ENCODE measurements around the gene RAB11FIP3. TPM values are rescaled to one million over a fixed set of nuclear protein-coding genes. Genes with fewer than 3 reads are reported as not detected.

The RAB11FIP3 gene
- total and polyA plus RNA-seq, 9 of the 15 experiments (the other 6 are each of a cell fraction or from before 2014, with no cell fraction given): 0.46 to 13.1 (median 4.3) TPM

DNA sequence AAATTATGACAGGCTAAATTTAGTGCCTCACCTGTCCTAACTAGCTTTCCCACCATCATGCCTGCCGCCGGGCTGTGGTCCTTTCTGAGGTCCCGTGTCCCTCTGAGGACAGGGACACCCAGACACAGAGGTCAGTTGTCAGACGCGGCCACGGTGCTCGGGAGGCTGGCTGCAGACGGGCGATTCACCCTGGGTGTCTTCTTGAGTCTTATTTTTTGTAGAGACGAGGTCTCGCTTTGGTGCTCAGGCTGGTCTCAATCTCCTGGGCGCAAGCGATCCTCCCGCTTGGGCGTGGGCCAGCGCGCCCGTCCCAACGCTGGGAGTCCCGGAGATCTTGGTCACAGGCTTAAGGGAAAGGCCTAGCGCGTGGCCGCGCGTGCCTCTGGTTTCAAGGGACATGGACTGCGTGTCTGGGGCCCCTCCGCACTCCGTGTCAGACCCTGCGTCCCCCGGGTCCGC lies 797 bp upstream of the RAB11FIP3 start (continued):
- TF ChIP-seq, protein P1, sequence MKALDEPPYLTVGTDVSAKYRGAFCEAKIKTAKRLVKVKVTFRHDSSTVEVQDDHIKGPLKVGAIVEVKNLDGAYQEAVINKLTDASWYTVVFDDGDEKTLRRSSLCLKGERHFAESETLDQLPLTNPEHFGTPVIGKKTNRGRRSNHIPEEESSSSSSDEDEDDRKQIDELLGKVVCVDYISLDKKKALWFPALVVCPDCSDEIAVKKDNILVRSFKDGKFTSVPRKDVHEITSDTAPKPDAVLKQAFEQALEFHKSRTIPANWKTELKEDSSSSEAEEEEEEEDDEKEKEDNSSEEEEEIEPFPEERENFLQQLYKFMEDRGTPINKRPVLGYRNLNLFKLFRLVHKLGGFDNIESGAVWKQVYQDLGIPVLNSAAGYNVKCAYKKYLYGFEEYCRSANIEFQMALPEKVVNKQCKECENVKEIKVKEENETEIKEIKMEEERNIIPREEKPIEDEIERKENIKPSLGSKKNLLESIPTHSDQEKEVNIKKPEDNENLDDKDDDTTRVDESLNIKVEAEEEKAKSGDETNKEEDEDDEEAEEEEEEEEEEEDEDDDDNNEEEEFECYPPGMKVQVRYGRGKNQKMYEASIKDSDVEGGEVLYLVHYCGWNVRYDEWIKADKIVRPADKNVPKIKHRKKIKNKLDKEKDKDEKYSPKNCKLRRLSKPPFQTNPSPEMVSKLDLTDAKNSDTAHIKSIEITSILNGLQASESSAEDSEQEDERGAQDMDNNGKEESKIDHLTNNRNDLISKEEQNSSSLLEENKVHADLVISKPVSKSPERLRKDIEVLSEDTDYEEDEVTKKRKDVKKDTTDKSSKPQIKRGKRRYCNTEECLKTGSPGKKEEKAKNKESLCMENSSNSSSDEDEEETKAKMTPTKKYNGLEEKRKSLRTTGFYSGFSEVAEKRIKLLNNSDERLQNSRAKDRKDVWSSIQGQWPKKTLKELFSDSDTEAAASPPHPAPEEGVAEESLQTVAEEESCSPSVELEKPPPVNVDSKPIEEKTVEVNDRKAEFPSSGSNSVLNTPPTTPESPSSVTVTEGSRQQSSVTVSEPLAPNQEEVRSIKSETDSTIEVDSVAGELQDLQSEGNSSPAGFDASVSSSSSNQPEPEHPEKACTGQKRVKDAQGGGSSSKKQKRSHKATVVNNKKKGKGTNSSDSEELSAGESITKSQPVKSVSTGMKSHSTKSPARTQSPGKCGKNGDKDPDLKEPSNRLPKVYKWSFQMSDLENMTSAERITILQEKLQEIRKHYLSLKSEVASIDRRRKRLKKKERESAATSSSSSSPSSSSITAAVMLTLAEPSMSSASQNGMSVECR (CRISPR knock-in tag; IDR thresholded peaks at IDR 0.05): no peak
- no peak for TF ChIP-seq ARHGAP35 (IDR thresholded peaks at IDR 0.05; ENCODE audit: partially characterized antibody)
- TF ChIP-seq RBM15 (IDR thresholded peaks at IDR 0.05; ENCODE audit: insufficient read depth, low read length): no peak
- no peak for TF ChIP-seq MCM7 (IDR thresholded peaks at IDR 0.05)
- TF ChIP-seq, protein P2, sequence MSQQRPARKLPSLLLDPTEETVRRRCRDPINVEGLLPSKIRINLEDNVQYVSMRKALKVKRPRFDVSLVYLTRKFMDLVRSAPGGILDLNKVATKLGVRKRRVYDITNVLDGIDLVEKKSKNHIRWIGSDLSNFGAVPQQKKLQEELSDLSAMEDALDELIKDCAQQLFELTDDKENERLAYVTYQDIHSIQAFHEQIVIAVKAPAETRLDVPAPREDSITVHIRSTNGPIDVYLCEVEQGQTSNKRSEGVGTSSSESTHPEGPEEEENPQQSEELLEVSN (IDR thresholded peaks at IDR 0.05; ENCODE audit: borderline replicate concordance in 1 of 2, extremely low read depth in 1 of 2, insufficient read depth in 1 of 2, insufficient read length in 1 of 2, low read depth in 1 of 2, low read length in 1 of 2, poor library complexity in 1 of 2, severe bottlenecking in 1 of 2): no peak
- TF ChIP-seq EWSR1 (IDR thresholded peaks at IDR 0.05; ENCODE audit: borderline replicate concordance, low read depth, partially characterized antibody): no peak
- TF ChIP-seq, protein P3, sequence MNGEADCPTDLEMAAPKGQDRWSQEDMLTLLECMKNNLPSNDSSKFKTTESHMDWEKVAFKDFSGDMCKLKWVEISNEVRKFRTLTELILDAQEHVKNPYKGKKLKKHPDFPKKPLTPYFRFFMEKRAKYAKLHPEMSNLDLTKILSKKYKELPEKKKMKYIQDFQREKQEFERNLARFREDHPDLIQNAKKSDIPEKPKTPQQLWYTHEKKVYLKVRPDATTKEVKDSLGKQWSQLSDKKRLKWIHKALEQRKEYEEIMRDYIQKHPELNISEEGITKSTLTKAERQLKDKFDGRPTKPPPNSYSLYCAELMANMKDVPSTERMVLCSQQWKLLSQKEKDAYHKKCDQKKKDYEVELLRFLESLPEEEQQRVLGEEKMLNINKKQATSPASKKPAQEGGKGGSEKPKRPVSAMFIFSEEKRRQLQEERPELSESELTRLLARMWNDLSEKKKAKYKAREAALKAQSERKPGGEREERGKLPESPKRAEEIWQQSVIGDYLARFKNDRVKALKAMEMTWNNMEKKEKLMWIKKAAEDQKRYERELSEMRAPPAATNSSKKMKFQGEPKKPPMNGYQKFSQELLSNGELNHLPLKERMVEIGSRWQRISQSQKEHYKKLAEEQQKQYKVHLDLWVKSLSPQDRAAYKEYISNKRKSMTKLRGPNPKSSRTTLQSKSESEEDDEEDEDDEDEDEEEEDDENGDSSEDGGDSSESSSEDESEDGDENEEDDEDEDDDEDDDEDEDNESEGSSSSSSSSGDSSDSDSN (IDR thresholded peaks at IDR 0.05; ENCODE audit: borderline replicate concordance in 1 of 2, low read depth in 2 of 2, low read length in 2 of 2): 0 out of 4 replicates have a peak, but pooled peaks of 1 of the 2 experiments have one; percentile 52
- no peak for TF ChIP-seq EP300 (IDR thresholded peaks at IDR 0.05; ENCODE audit: low read length)
- TF ChIP-seq, protein P4, sequence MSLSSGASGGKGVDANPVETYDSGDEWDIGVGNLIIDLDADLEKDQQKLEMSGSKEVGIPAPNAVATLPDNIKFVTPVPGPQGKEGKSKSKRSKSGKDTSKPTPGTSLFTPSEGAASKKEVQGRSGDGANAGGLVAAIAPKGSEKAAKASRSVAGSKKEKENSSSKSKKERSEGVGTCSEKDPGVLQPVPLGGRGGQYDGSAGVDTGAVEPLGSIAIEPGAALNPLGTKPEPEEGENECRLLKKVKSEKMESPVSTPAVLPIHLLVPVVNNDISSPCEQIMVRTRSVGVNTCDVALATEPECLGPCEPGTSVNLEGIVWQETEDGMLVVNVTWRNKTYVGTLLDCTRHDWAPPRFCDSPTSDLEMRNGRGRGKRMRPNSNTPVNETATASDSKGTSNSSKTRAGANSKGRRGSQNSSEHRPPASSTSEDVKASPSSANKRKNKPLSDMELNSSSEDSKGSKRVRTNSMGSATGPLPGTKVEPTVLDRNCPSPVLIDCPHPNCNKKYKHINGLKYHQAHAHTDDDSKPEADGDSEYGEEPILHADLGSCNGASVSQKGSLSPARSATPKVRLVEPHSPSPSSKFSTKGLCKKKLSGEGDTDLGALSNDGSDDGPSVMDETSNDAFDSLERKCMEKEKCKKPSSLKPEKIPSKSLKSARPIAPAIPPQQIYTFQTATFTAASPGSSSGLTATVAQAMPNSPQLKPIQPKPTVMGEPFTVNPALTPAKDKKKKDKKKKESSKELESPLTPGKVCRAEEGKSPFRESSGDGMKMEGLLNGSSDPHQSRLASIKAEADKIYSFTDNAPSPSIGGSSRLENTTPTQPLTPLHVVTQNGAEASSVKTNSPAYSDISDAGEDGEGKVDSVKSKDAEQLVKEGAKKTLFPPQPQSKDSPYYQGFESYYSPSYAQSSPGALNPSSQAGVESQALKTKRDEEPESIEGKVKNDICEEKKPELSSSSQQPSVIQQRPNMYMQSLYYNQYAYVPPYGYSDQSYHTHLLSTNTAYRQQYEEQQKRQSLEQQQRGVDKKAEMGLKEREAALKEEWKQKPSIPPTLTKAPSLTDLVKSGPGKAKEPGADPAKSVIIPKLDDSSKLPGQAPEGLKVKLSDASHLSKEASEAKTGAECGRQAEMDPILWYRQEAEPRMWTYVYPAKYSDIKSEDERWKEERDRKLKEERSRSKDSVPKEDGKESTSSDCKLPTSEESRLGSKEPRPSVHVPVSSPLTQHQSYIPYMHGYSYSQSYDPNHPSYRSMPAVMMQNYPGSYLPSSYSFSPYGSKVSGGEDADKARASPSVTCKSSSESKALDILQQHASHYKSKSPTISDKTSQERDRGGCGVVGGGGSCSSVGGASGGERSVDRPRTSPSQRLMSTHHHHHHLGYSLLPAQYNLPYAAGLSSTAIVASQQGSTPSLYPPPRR (CRISPR knock-in tag; IDR thresholded peaks at IDR 0.05; ENCODE audit: borderline replicate concordance): no peak
- no peak for TF ChIP-seq ZNF444 (CRISPR knock-in tag; IDR thresholded peaks at IDR 0.05)
- no peak for TF ChIP-seq NFRKB (IDR thresholded peaks at IDR 0.05; ENCODE audit: low read depth)
- TF ChIP-seq, protein P5, sequence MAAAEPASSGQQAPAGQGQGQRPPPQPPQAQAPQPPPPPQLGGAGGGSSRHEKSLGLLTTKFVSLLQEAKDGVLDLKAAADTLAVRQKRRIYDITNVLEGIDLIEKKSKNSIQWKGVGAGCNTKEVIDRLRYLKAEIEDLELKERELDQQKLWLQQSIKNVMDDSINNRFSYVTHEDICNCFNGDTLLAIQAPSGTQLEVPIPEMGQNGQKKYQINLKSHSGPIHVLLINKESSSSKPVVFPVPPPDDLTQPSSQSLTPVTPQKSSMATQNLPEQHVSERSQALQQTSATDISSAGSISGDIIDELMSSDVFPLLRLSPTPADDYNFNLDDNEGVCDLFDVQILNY (CRISPR knock-in tag; IDR thresholded peaks at IDR 0.05): no peak
- TF ChIP-seq CREBBP (IDR thresholded peaks at IDR 0.05; ENCODE audit: low read depth, low read length): no peak

Data from K562 (cell line).